Activated naive CD4-positive, alpha-beta T cell treated with anti-CD3 and anti-CD28 coated beads for 36 hours (primary cell): ENCODE data around the gene ANTKMT. TPM values are rescaled to one million over a fixed set of nuclear protein-coding genes. Genes with fewer than 3 reads are reported as not detected.

ENCODE experiments used
- CTCF ChIA-PET: fragments of 350-600 bp; sonication (Branson Sonifier 250); formaldehyde crosslinking; loops from one replicate; lab custom pipeline; 2021; ENCODE audit warnings: antibody characterized with exemption; lab: Charles Lee
- DNase-seq: peaks from one replicate; pipeline ENCODE4 v3.0.0-alpha.2; 2020
- H3K27ac Mint-ChIP-seq: one replicate; pipeline ENCODE4 v1.8.0; 2021; ENCODE audit warnings: mild to moderate bottlenecking, mixed read lengths
- H3K27me3 Mint-ChIP-seq: one replicate; pipeline ENCODE4 v1.8.0; 2021; ENCODE audit warnings: low read depth, mixed read lengths
- H3K36me3 Mint-ChIP-seq: one replicate; pipeline ENCODE4 v1.8.0; 2021; ENCODE audit warnings: low read depth, mixed read lengths
- H3K4me1 Mint-ChIP-seq: one replicate; pipeline ENCODE4 v1.8.0; 2021; ENCODE audit warnings: low read depth, mixed read lengths
- H3K4me3 Mint-ChIP-seq: one replicate; pipeline ENCODE4 v1.8.0; 2021; ENCODE audit warnings: mild to moderate bottlenecking, moderate library complexity, mixed read lengths
- H3K9me3 Mint-ChIP-seq: one replicate; pipeline ENCODE4 v1.8.0; 2021; ENCODE audit warnings: mixed read lengths
- intact Hi-C: fragments of 100-400 bp; cut with micrococcal nuclease; formaldehyde crosslinking; loops from one replicate; pipeline ENCODE4 v1.15.1; 2023
- total RNA-seq, 2 experiments: library from RNA; stranded (reverse); gene quantifications; one replicate each; pipeline ENCODE4 v1.2.3, GENCODE V29; 2021

ANTKMT gene
- total RNA-seq, 2 experiments from 2014 or later: 21.5 to 24.3 TPM

- no peak for DNase-seq
- intact Hi-C loops: no loop called here
- peak overlapping the region; percentile 41 for H3K4me3 Mint-ChIP-seq
- no peak overlapping the region for H3K27ac Mint-ChIP-seq
- H3K9me3 Mint-ChIP-seq: no peaks in the 10 kb centered on the region
- CTCF ChIA-PET: interaction anchor here (0.6 to 1.6 kb wide), 4 partner anchors 13 to 1969 kb away, joined by 3 to 4 read pairs (median 3); no protein-coding TSS in a partner anchor
- no peaks in the 10 kb centered on the region for H3K27me3 Mint-ChIP-seq
- peaks cover 24% of the 10 kb centered on the region for H3K4me1 Mint-ChIP-seq
- no peaks in the 10 kb centered on the region for H3K36me3 Mint-ChIP-seq
Observed at GRCh38 chr16:694863-695354, 26.0 kb upstream of the ANTKMT start.

DNA sequence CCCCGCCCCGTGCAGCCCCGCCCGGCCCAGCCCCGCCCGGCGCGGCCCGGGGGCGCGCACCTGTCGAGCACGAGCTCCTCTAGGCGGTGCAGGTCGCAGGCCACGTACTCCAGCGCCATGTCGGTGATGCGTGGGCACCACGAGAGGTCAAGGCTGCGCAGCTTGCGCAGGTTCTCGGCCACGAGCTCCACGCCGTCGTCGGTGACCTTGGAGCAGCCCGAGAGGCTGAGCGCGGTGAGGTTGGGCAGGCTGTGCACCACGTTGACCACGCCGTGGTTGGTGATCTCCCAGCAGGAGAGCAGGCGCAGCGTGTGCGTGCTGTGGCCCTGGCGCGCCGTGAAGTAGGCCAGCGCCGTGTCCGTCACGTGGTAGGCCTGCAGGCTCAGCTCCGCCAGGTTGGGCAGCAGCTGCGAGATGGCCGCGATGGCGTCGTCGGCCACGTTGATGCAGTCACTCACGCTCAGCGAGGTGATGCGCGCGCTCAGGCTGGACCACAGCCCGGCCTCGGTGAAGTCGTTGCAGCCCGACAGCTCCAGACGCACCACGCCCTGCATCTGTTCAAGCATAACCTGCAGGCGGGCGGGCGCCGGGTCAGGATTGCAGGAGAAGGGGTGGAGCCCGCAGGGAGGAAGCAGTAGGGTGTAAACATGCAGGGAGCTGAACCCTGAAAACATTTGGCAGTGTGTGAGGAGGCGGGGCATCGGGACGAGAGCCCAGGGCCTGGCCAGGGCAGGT is 25.4 kb upstream of the ANTKMT start:
- intact Hi-C loops: no loop called here
- Mint-ChIP-seq H3K36me3 (no peaks in the 10 kb centered on the region), H3K4me3 (peak overlapping the region; percentile 71), H3K4me1 (peaks cover 22% of the 10 kb centered on the region), H3K9me3 (no peaks in the 10 kb centered on the region), H3K27me3 (no peaks in the 10 kb centered on the region), H3K27ac (peak overlapping the region; percentile 30)
- peak; percentile 69 for DNase-seq
- CTCF ChIA-PET: interaction anchor here (0.6 to 1.6 kb wide), 5 partner anchors 12 to 1968 kb away, joined by 3 to 4 read pairs (median 3); no protein-coding TSS in a partner anchor

- CTCF ChIA-PET: no interaction called here
Observed at GRCh38 chr16:698911-699671, 21.9 kb upstream of the ANTKMT start.

DNA sequence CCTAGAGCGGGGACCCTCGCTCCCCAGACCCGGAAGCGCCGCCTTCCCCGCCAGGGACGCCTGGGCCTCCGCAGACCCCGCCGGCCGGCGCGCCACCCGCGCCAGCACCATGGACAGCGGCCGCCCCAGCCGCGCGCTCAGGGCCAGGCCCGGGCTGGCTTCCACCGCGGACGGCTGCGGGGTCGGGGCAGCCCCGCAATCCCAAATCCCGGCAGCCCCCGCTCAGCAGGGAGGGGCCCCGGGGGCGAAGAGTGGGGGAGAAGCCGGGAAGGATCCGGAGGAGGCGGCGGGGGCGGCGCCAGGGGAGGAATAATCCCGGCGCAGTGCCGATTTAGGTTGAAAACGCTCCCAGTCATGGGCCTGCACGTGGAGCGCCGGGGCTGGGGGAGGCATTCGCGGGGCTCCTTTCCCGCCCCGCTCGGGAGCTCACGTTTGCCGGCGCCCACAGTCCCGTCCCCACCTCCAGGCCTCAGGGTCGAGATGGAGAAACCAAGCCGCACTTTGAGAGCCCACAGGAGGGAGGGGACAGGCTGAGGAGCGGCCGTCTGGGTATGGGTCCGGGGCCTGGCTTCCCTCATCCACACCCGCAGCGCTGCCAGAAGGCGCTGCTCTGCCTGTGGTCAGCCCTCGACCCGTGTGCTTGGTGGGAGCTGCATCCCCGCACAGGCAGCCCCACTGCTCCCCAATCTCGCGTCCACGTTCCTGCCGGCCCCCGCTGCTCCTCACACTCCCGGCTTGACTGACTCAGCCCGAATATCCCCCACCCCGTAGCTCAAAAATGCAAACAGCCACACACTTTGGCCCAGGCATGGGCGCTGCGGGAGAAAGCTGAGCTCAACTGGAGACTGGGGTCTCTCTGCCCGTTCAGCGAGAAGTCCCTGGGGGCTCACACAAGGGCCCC is 20.0 kb upstream of the ANTKMT start:
- intact Hi-C loops: no loop called here
- Mint-ChIP-seq H3K27me3 (peaks cover 26% of the 10 kb centered on the region), H3K27ac (no peak overlapping the region), H3K4me3 (no peak overlapping the region), H3K4me1 (peaks cover 10% of the 10 kb centered on the region), H3K36me3 (no peaks in the 10 kb centered on the region), H3K9me3 (no peaks in the 10 kb centered on the region)
- CTCF ChIA-PET: interaction anchor here (1.0 kb wide), 1 partner anchor 11 kb away, joined by 5 read pairs; no protein-coding TSS in a partner anchor
- DNase-seq: no peak

More at GRCh38 chr16:698911-699671, 21.9 kb upstream of the ANTKMT start:
- H3K4me1 Mint-ChIP-seq: peaks cover 18% of the 10 kb centered on the region
- no peaks in the 10 kb centered on the region for H3K36me3 Mint-ChIP-seq
- no peak for DNase-seq
- peaks cover 23% of the 10 kb centered on the region for H3K27me3 Mint-ChIP-seq
- no peak overlapping the region for H3K4me3 Mint-ChIP-seq
- no peaks in the 10 kb centered on the region for H3K9me3 Mint-ChIP-seq
- intact Hi-C loops: no loop called here
- H3K27ac Mint-ChIP-seq: no peak overlapping the region

DNA sequence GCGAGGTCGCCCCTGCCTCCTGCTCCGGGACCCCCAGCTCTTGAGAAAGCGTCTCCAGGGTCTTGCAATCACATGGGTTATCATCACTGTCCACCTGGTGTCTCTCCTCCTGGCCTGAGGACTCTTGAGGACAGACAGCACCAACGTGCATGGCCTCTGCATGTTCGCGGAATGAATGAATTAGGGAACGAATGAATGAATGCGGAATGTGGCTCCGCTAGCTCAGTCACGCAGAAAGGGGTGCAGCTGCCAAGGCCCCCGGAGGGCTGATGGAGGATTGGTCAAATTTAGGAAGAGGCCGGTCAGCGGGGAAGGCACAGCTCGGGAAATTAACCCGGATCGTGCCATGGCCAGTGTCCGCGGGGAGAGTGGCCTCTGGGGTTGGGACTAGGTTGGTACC is 18.6 kb upstream of the ANTKMT start:
- CTCF ChIA-PET: no interaction called here
- Mint-ChIP-seq H3K27me3 (peaks cover 38% of the 10 kb centered on the region), H3K27ac (no peak overlapping the region), H3K9me3 (no peaks in the 10 kb centered on the region), H3K4me3 (no peak overlapping the region), H3K4me1 (peaks cover 6% of the 10 kb centered on the region), H3K36me3 (no peaks in the 10 kb centered on the region)
- DNase-seq: no peak
- intact Hi-C loops: no loop called here

DNA sequence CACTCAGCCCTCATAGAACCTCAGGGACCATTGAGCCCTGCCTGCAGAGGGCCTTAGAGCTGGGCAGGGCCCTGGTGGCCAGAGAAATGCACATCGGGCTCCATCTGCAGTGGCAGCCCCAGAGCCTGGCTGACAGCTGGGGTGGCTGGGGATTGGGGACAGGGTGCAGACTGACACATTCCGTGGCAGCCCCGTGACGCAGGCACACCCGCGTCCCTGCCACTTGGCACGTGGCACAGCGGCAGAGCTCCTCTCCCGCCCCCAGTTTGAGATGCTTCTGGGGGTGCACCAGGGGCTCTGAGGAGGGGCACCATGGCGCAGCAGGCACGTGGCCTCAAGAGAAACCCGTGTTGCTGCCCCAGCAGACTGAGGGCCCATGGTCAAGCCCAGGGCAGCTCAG is 17.5 kb upstream of the ANTKMT start:
- CTCF ChIA-PET: interaction anchor here (0.6 to 1.1 kb wide), 2 partner anchors 9 to 28 kb away, joined by 3 to 4 read pairs; no protein-coding TSS in a partner anchor
- intact Hi-C loops: no loop called here
- H3K4me3 Mint-ChIP-seq: no peak overlapping the region
- no peaks in the 10 kb centered on the region for H3K36me3 Mint-ChIP-seq
- H3K4me1 Mint-ChIP-seq: peaks cover 6% of the 10 kb centered on the region
- H3K27me3 Mint-ChIP-seq: peaks cover 45% of the 10 kb centered on the region
- H3K9me3 Mint-ChIP-seq: no peaks in the 10 kb centered on the region
- no peak overlapping the region for H3K27ac Mint-ChIP-seq
- DNase-seq: no peak

GRCh38 chr16:704047-704446 is 16.9 kb upstream of the ANTKMT start:
- intact Hi-C loops: no loop called here
- Mint-ChIP-seq H3K4me3 (no peak overlapping the region), H3K4me1 (peaks cover 6% of the 10 kb centered on the region), H3K27ac (no peak overlapping the region), H3K36me3 (no peaks in the 10 kb centered on the region), H3K9me3 (no peaks in the 10 kb centered on the region), H3K27me3 (peaks cover 51% of the 10 kb centered on the region)
- no peak for DNase-seq
- CTCF ChIA-PET: interaction anchor here (1.1 kb wide), 1 partner anchor 8 kb away, joined by 4 read pairs; no protein-coding TSS in a partner anchor

DNA sequence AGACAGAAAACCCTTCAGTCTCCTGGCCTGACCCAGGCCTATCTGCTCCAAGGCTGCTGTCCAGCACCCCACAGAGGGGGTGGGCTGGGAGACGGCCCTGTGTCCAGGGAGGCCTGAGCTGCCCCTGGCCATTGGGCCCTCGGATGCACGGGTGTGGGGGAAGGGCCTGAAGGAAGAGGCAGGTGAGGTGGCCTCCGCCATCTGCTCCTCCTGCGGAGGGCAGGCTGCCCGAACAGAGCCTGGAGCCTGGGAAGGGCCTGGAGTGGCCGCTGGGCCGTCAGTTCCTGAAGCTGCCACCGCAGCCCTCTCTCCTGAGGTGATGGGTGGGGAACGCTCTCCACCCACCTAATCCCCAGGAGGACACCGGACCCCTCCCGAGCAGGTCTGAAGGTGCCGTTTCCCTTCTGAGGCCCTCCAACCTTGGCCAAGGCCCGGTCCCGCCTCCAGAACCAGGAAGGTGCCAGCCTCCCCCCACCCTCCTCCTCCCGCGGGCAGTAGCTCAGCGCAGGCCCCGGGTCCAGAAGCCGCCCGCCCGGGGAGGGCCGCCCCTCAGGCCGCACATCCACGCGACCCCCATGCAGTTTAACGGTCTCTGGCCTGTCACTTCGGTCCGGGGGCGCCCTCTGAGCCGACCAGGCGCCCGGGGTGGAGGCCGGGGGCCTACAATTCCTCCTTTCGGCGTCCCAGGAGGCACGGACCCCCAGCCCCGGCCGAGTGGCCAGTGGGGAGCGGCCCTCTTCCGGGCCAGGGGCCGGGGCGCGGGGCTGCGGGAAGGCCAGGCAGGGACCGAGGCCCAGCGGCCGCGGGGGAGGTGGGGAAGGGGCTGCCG is 16.2 kb upstream of the ANTKMT start:
- CTCF ChIA-PET: no interaction called here
- intact Hi-C loops: no loop called here
- DNase-seq: no peak

GRCh38 chr16:705431-706188 is 15.3 kb upstream of the ANTKMT start, which contains the start of gene FBXL16:
Gene FBXL16, minus strand, starts transcription at chr16:705801. Its CDS starts 8,396 bp downstream, at chr16:697405.
- Mint-ChIP-seq H3K36me3 (no peaks in the 10 kb centered on the region), H3K27ac (no peak within 1 kb of the TSS), H3K4me3 (no peak within 1 kb of the TSS), H3K4me1 (peaks cover 4% of the 10 kb centered on the region), H3K9me3 (no peaks in the 10 kb centered on the region), H3K27me3 (peaks cover 59% of the 10 kb centered on the region)
- intact Hi-C loops: no loop called here
- CTCF ChIA-PET: no interaction called here
- DNase-seq: no peak

More for the DNA sequence above, 16.2 kb upstream of the ANTKMT start:
- Mint-ChIP-seq H3K27ac (no peak overlapping the region), H3K9me3 (no peaks in the 10 kb centered on the region), H3K27me3 (peaks cover 56% of the 10 kb centered on the region), H3K36me3 (no peaks in the 10 kb centered on the region), H3K4me3 (no peak overlapping the region), H3K4me1 (peaks cover 4% of the 10 kb centered on the region)

DNA sequence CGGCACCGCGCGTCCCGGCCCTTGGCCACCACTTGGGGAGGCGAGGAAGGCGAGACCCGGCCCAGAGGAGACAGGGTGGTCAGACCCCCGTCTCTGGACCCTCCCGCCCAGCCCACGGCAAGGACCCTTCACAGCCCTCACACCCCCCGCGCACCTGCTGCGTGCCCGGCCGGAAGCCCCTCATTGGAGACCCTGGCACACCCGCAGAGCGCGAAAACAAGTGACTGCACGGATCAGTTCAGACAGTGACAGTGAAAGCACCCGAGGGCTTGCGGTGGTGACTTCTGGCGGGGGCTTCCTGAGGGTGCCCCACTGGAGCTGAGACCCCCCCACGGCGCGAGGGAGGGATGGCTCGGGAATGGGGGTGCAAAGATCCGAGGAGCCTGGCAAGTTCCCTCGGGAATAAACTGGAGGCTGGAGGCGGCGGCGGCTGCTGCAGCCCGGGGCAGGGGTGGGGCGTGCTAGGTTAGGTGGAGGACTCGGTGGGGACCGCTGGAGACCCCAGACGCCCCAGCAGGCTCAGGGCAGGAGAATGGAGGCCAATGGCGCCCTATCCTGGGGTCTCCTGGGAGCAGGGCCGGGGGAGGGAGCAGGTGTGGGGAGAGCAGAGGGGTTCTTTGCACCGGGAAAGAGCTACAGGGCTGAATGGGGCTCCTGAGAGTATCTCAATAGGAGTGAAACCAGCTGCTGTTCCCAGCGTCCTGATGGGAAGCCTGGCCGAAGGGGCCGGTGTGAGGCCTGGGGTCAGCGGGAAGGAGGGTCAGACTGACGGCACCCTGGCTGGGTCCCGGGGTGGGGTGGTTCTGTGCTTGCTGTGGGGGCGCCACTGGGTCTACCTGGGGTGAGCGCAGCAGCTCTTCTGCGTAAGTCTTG is 14.5 kb upstream of the ANTKMT start:
- no peak overlapping the region for H3K27ac Mint-ChIP-seq
- CTCF ChIA-PET: no interaction called here
- H3K4me1 Mint-ChIP-seq: peaks cover 2% of the 10 kb centered on the region
- H3K4me3 Mint-ChIP-seq: no peak overlapping the region
- no peak for DNase-seq
- intact Hi-C loops: no loop called here
- peaks cover 58% of the 10 kb centered on the region for H3K27me3 Mint-ChIP-seq
- H3K9me3 Mint-ChIP-seq: no peaks in the 10 kb centered on the region
- H3K36me3 Mint-ChIP-seq: no peaks in the 10 kb centered on the region
